ENCODE data around the gene UBC. TPM values are rescaled to one million over a fixed set of nuclear protein-coding genes. Genes with fewer than 3 reads are reported as not detected.
"Not testable (repeated sequence)": the region's sequence is repeated elsewhere in the genome, so short reads cannot be mapped to it uniquely, and the experiment has no call there.

UBC gene
- total and polyA plus RNA-seq, 5 experiments from 2014 or later, result 773 to 1,331 (median 1,080) TPM

GRCh38 chr12:124919521-124920352 is 5.3 kb upstream of the UBC start:
- Mint-ChIP-seq H3K4me3 (peak overlapping the region in 9 of 10 donors; percentile 55 to 92 (median 72)), H3K9me3 (peaks cover 0 to 2% (median 0%) of the 10 kb centered on the region in 9 donors), H3K27ac (peak overlapping the region; percentile 91 to 100 (median 96)), H3K4me1 (peaks cover 31 to 76% (median 72%) of the 10 kb centered on the region in 4 donors), H3K27me3 (peaks cover 0 to 4% (median 0%) of the 10 kb centered on the region in 5 donors), H3K36me3 (peaks cover 0 to 4% (median 0%) of the 10 kb centered on the region in 3 donors)
- DNase-seq, result no peak
- ATAC-seq, result no peak
- POLR2A ChIA-PET, result interaction anchor here (1.3 to 14.5 kb wide), 4 partner anchors 7 to 17 kb away, joined by 3 to 541 read pairs (median 66); no protein-coding TSS in a partner anchor

- DNase-seq, ATAC-seq: not testable (repeated sequence)
- POLR2A ChIA-PET, result interaction anchor here (1.0 to 14.5 kb wide), 4 partner anchors 8 to 26 kb away, joined by 3 to 541 read pairs (median 67); no protein-coding TSS in a partner anchor
- Mint-ChIP-seq H3K36me3 (peaks cover 9 to 15% (median 10%) of the 10 kb centered on the region in 3 donors), H3K27me3 (peaks cover 0 to 13% (median 0%) of the 10 kb centered on the region in 5 donors), H3K9me3 (peaks cover 0 to 14% (median 0%) of the 10 kb centered on the region in 9 donors), H3K4me1 (peaks cover 39 to 88% (median 81%) of the 10 kb centered on the region in 4 donors), H3K4me3 (peak overlapping the region in 9 of 10 donors; percentile 80 to 100 (median 88)), H3K27ac (peak overlapping the region; percentile 95 to 100 (median 97))
Measured at GRCh38 chr12:124918622-124918988, 4.2 kb upstream of the UBC start.

- Mint-ChIP-seq H3K9me3 (peaks cover 0 to 15% (median 0%) of the 10 kb centered on the region in 9 donors), H3K4me1 (peaks cover 44 to 93% (median 86%) of the 10 kb centered on the region in 4 donors), H3K27me3 (peaks cover 0 to 13% (median 0%) of the 10 kb centered on the region in 5 donors), H3K27ac (peak overlapping the region; percentile 95 to 100 (median 97)), H3K4me3 (peak overlapping the region; percentile 80 to 100 (median 87)), H3K36me3 (peaks cover 15 to 21% (median 15%) of the 10 kb centered on the region in 3 donors)
- POLR2A ChIA-PET, result interaction anchor here (0.7 to 14.5 kb wide), 8 partner anchors 9 to 131 kb away, joined by 3 to 541 read pairs (median 5); no protein-coding TSS in a partner anchor
- DNase-seq, result no peak
- ATAC-seq, result no peak
Measured at GRCh38 chr12:124917841-124918621, 3.6 kb upstream of the UBC start.

GRCh38 chr12:124917135-124917840 is 2.8 kb upstream of the UBC start:
- Mint-ChIP-seq H3K36me3 (peaks cover 18 to 28% (median 21%) of the 10 kb centered on the region in 3 donors), H3K27me3 (peaks cover 0 to 13% (median 0%) of the 10 kb centered on the region in 5 donors), H3K27ac (peak overlapping the region; percentile 95 to 100 (median 97)), H3K9me3 (peaks cover 0 to 17% (median 0%) of the 10 kb centered on the region in 9 donors), H3K4me3 (peak overlapping the region; percentile 80 to 100 (median 87)), H3K4me1 (peaks cover 49 to 94% (median 88%) of the 10 kb centered on the region in 4 donors)
- POLR2A ChIA-PET, result interaction anchor here (0.7 to 14.5 kb wide), 7 partner anchors 10 to 132 kb away, joined by 3 to 541 read pairs (median 6); no protein-coding TSS in a partner anchor
- ATAC-seq, result peak; percentile 78 to 81
- DNase-seq, result peak; percentile 80 to 96 (median 92)

- peak overlapping the region; percentile 95 to 100 (median 97) for H3K27ac Mint-ChIP-seq
- peak overlapping the region; percentile 80 to 100 (median 87) for H3K4me3 Mint-ChIP-seq
- peaks cover 42 to 87% (median 82%) of the 10 kb centered on the region in 4 donors for H3K4me1 Mint-ChIP-seq
- H3K9me3 Mint-ChIP-seq, result peaks cover 0 to 17% (median 0%) of the 10 kb centered on the region in 9 donors
- POLR2A ChIA-PET, result interaction anchor here (1.4 to 14.5 kb wide), 5 partner anchors 10 to 77 kb away, joined by 3 to 541 read pairs (median 17); partner anchors contain the start of gene BRI3BP
- peaks cover 20 to 28% (median 21%) of the 10 kb centered on the region in 3 donors for H3K36me3 Mint-ChIP-seq
- ATAC-seq (no peak), DNase-seq (peak in 1 of 10 donors; percentile 24)
- peaks cover 0 to 9% (median 0%) of the 10 kb centered on the region in 5 donors for H3K27me3 Mint-ChIP-seq
Measured at GRCh38 chr12:124916374-124917134, 2.1 kb upstream of the UBC start.

- Mint-ChIP-seq H3K9me3 (peaks cover 0 to 17% (median 0%) of the 10 kb centered on the region in 9 donors), H3K27ac (peak overlapping the region; percentile 89 to 100 (median 97)), H3K27me3 (peaks cover 0 to 9% (median 0%) of the 10 kb centered on the region in 5 donors), H3K36me3 (peaks cover 21 to 38% (median 25%) of the 10 kb centered on the region in 3 donors), H3K4me3 (peak overlapping the region; percentile 82 to 100 (median 99)), H3K4me1 (peaks cover 41 to 85% (median 81%) of the 10 kb centered on the region in 4 donors)
- ATAC-seq (no peak), DNase-seq (peak in 1 of 10 donors; percentile 28)
- POLR2A ChIA-PET, result interaction anchor here (1.0 to 14.5 kb wide), 6 partner anchors 9 to 941 kb away, joined by 3 to 541 read pairs (median 10); partner anchors contain the start of genes BRI3BP and SCARB1
Measured at GRCh38 chr12:124915239-124916236, 1.1 kb upstream of the UBC start.

GRCh38 chr12:124913474-124914391 is 717 bp downstream of the UBC start:
- peaks cover 44 to 78% (median 76%) of the 10 kb centered on the region in 4 donors for H3K4me1 Mint-ChIP-seq
- ATAC-seq, result peak; percentile 48 to 60
- H3K9me3 Mint-ChIP-seq, result peaks cover 0 to 17% (median 0%) of the 10 kb centered on the region in 9 donors
- peaks cover 21 to 40% (median 25%) of the 10 kb centered on the region in 3 donors for H3K36me3 Mint-ChIP-seq
- peak overlapping the region; percentile 92 to 100 (median 100) for H3K4me3 Mint-ChIP-seq
- POLR2A ChIA-PET, result interaction anchor here (1.2 to 14.5 kb wide), 12 partner anchors 9 to 137 kb away, joined by 3 to 541 read pairs (median 11); partner anchors contain the start of genes BRI3BP, DHX37 and SCARB1
- H3K27me3 Mint-ChIP-seq, result peaks cover 0 to 9% (median 0%) of the 10 kb centered on the region in 5 donors
- peak overlapping the region; percentile 99 to 100 (median 100) for H3K27ac Mint-ChIP-seq
- DNase-seq, result peak; percentile 80 to 97 (median 90)

GRCh38 chr12:124912529-124913287 is 1.7 kb downstream of the UBC start:
- not testable (repeated sequence) for ATAC-seq, H3K27me3 Mint-ChIP-seq, DNase-seq
- Mint-ChIP-seq H3K9me3 (peaks cover 0 to 17% (median 0%) of the 10 kb centered on the region in 9 donors), H3K36me3 (peaks cover 21 to 40% (median 25%) of the 10 kb centered on the region in 3 donors), H3K4me3 (peak overlapping the region; percentile 41 to 100 (median 99)), H3K27ac (peak overlapping the region in 5 of 10 donors; percentile 40 to 100 (median 100)), H3K4me1 (peaks cover 40 to 68% (median 67%) of the 10 kb centered on the region in 4 donors)
- POLR2A ChIA-PET, result interaction anchor here (2.0 to 14.5 kb wide), 4 partner anchors 8 to 24 kb away, joined by 10 to 541 read pairs (median 74); no protein-coding TSS in a partner anchor
